HFF-Myc (cell line): ENCODE results near the gene SLC25A17.

ENCODE experiments used
- DNase-seq: peaks from one replicate; pipeline ENCODE4 v3.0.0-alpha.2; 2011; ENCODE audit warnings: low read depth; ENCODE audit errors: extremely low read depth
- H3K4me3 ChIP-seq: replicated peaks from 2 replicates; pipeline ENCODE4 v1.5.1; 2011; ENCODE audit warnings: low read depth, mild to moderate bottlenecking, control low read depth, low read length
- CTCF ChIP-seq: IDR thresholded peaks from 2 replicates; pipeline ENCODE4 v1.5.1; 2012; ENCODE audit warnings: mild to moderate bottlenecking, low read depth, low read length, control low read depth; ENCODE audit errors: missing control alignments

Gene SLC25A17

GRCh38 chr22:40748388-40749355 is 70.5 kb downstream of the SLC25A17 start:
- no peak for DNase-seq

GRCh38 chr22:40747361-40747760 is 71.8 kb downstream of the SLC25A17 start:
- no peak overlapping the region for H3K4me3 ChIP-seq
- DNase-seq, result no peak

More at GRCh38 chr22:40748388-40749355, 70.5 kb downstream of the SLC25A17 start:
- no peak for TF ChIP-seq CTCF
- no peak overlapping the region for H3K4me3 ChIP-seq

DNA sequence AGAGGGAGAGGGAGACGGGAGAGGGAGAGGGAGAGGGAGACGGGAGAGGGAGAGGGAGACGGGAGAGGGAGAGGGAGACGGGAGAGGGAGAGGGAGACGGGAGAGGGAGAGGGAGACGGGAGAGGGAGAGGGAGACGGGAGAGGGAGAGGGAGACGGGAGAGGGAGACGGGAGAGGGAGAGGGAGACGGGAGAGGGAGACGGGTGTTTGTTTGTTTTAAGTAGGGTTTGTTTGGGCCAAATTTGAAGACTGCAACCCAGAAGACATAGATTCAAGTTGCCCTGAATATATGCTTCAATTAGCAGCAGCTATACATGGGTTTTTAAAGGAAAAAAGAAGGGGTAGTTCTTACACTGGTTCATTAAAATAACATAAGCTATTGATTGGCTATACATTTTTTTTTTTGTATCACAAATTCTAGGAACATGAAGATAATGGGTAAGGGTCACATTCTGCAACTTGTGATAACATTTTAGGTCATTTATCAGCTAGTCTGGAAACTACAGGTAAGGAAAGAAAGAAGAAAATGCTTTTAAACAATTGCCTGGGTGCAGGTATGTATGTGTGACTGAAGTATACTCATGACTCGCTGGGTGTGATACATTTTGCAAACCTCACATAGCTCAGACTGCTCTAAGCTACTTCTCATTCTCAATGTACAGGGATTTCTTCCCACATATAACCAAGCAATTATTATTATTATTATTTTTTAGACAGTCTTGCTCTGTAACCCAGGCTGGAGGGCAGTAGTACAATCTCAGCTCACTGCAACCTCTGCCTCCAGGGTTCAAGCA is 72.5 kb downstream of the SLC25A17 start:
- H3K4me3 ChIP-seq, result no peak overlapping the region
- TF ChIP-seq CTCF, result no peak
- no peak for DNase-seq

More at GRCh38 chr22:40747361-40747760, 71.8 kb downstream of the SLC25A17 start:
- no peak for TF ChIP-seq CTCF

GRCh38 chr22:40743768-40744167 is 75.4 kb downstream of the SLC25A17 start:
- DNase-seq, result no peak
- H3K4me3 ChIP-seq, result no peak overlapping the region
- TF ChIP-seq CTCF, result no peak

- H3K4me3 ChIP-seq, result no peak overlapping the region
- DNase-seq, result no peak
- no peak for TF ChIP-seq CTCF
These were observed 78.0 kb downstream of the SLC25A17 start for GRCh38 chr22:40741116-40741515.

GRCh38 chr22:40739721-40740120 is 79.4 kb downstream of the SLC25A17 start:
- no peak for DNase-seq
- TF ChIP-seq CTCF, result no peak
- no peak overlapping the region for H3K4me3 ChIP-seq
